PC-9 (cell line): ENCODE data around the gene MYOC. TPM values are rescaled to one million over a fixed set of nuclear protein-coding genes. Genes with fewer than 3 reads are reported as not detected.
"Not testable (repeated sequence)": the region's sequence is repeated elsewhere in the genome, so short reads cannot be mapped to it uniquely, and the experiment has no call there.

Experiments
- BruUV-seq: library from RNA; stranded (reverse); fragments of 400-500 nt; replicated peaks from 2 replicates; lab custom pipeline; 2021; lab: Mats Ljungman, UMichigan
- CTCF ChIA-PET: fragments of 300-600 bp; sonication (Branson Sonifier 250); formaldehyde crosslinking; loops from one replicate; lab custom pipeline; 2022; ENCODE audit warnings: antibody characterized with exemption; lab: Charles Lee
- POLR2A ChIA-PET: fragments of 300-600 bp; sonication (Branson Sonifier 250); formaldehyde crosslinking; loops from one replicate; lab custom pipeline; 2022; ENCODE audit warnings: antibody characterized with exemption; ENCODE audit not compliant: unreplicated experiment; lab: Charles Lee
- DNase-seq, 2 experiments: peaks; one replicate each; pipeline versions ENCODE4 v3.0.0 to v3.0.0-alpha.2; 2015 to 2022; ENCODE audit warnings: mixed read lengths in 1 of 2
- H2AFZ ChIP-seq: fragments of 200-600 bp; sonication (generic); 2 replicates; pipeline ENCODE4 v1.8.1; 2017; ENCODE audit warnings: antibody characterized with exemption
- H3F3A ChIP-seq: fragments of 200-600 bp; sonication (generic); 2 replicates; pipeline ENCODE4 v1.8.1; 2017; ENCODE audit warnings: antibody characterized with exemption, mild to moderate bottlenecking, low read depth; ENCODE audit not compliant: insufficient read depth
- H3K27ac ChIP-seq: fragments of 200-600 bp; sonication (generic); 2 replicates; pipeline ENCODE4 v1.6.1; 2016; ENCODE audit warnings: mixed run types
- H3K27me3 ChIP-seq: fragments of 200-600 bp; sonication (generic); 2 replicates; pipeline ENCODE4 v1.6.1; 2016; ENCODE audit warnings: low read depth, mixed run types; ENCODE audit not compliant: insufficient read depth
- H3K36me3 ChIP-seq: fragments of 200-600 bp; sonication (generic); 2 replicates; pipeline ENCODE4 v1.6.1; 2016; ENCODE audit warnings: low read depth, mixed run types
- H3K4me1 ChIP-seq: fragments of 200-600 bp; sonication (generic); replicated peaks from 2 replicates; pipeline ENCODE4 v1.6.1; 2016; ENCODE audit warnings: mixed run types; ENCODE audit not compliant: insufficient read depth
- H3K4me2 ChIP-seq: fragments of 200-600 bp; sonication (generic); 2 replicates; pipeline ENCODE4 v1.6.1; 2017; ENCODE audit warnings: mixed run types
- H3K4me3 ChIP-seq: fragments of 200-600 bp; sonication (generic); 2 replicates; pipeline ENCODE4 v1.6.1; 2016; ENCODE audit warnings: mixed run types
- H3K79me2 ChIP-seq: fragments of 200-600 bp; sonication (generic); 2 replicates; pipeline ENCODE4 v1.6.1; 2017; ENCODE audit warnings: low read depth, mixed run types
- H3K9me2 ChIP-seq: fragments of 200-600 bp; sonication (generic); 2 replicates; pipeline ENCODE4 v1.8.1; 2017; ENCODE audit warnings: mild to moderate bottlenecking; ENCODE audit not compliant: insufficient read depth
- H3K9me3 ChIP-seq: fragments of 200-600 bp; sonication (generic); 2 replicates; pipeline ENCODE4 v1.8.1; 2016; ENCODE audit warnings: low read depth; ENCODE audit not compliant: insufficient read depth
- H4K20me1 ChIP-seq: fragments of 200-600 bp; sonication (generic); 2 replicates; pipeline ENCODE4 v1.8.1; 2017; ENCODE audit not compliant: insufficient read depth
- CTCF ChIP-seq: fragments of 200-600 bp; sonication (generic); conservative IDR thresholded peaks from 2 replicates; pipeline ENCODE4 v1.6.1; 2017; ENCODE audit warnings: mixed run types, antibody characterized with exemption, mild to moderate bottlenecking, moderate library complexity
- EZH2 ChIP-seq: fragments of 200-600 bp; sonication (generic); IDR thresholded peaks from 2 replicates; pipeline ENCODE4 v1.8.0; 2017; ENCODE audit warnings: antibody characterized with exemption, low read depth
- intact Hi-C: fragments of 100-400 bp; cut with micrococcal nuclease; formaldehyde crosslinking; loops from one replicate; pipeline ENCODE4 v1.10.0; 2022; ENCODE audit not compliant: unreplicated experiment
- total RNA-seq: library from RNA; stranded (reverse); gene quantifications from 2 replicates; pipeline ENCODE4 v1.2.3, GENCODE V29; 2021

MYOC gene
- total RNA-seq, 1 experiment from 2014 or later = not detected

GRCh38 chr1:171622152-171622462, 30.4 kb downstream of the MYOC start, which contains the start of gene MYOCOS:
MYOCOS (plus strand) TSS chr1:171622243; CDS start chr1:171623884, 1,641 bp downstream.
- H3K4me2 ChIP-seq = no peak within 1 kb of the TSS
- POLR2A ChIA-PET = no interaction called here
- H3K9me2 ChIP-seq = no peaks in the 10 kb centered on the region
- intact Hi-C loops = no loop called here
- TF ChIP-seq CTCF = no peak
- TF ChIP-seq EZH2 = no peak
- no peak within 1 kb of the TSS for H2AFZ ChIP-seq
- no peak within 1 kb of the TSS for H3K4me3 ChIP-seq
- no peaks in the 10 kb centered on the region for H3K4me1 ChIP-seq
- no peaks in the 10 kb centered on the region for H3F3A ChIP-seq
- DNase-seq = no peak
- no peaks in the 10 kb centered on the region for H3K27me3 ChIP-seq
- H3K27ac ChIP-seq = no peak within 1 kb of the TSS
- CTCF ChIA-PET = no interaction called here
- no peaks in the 10 kb centered on the region for H4K20me1 ChIP-seq
- no TSS peak for BruUV-seq
- no peaks in the 10 kb centered on the region for H3K9me3 ChIP-seq
- H3K36me3 ChIP-seq = no peaks in the 10 kb centered on the region
- H3K79me2 ChIP-seq = no peaks in the 10 kb centered on the region

GRCh38 chr1:171616586-171616985, 35.9 kb downstream of the MYOC start:
- no peak for TF ChIP-seq EZH2
- TF ChIP-seq CTCF = no peak
- no peaks in the 10 kb centered on the region for H3K9me3 ChIP-seq
- no peaks in the 10 kb centered on the region for H3K9me2 ChIP-seq
- H3F3A ChIP-seq = no peaks in the 10 kb centered on the region
- H3K4me1 ChIP-seq = no peaks in the 10 kb centered on the region
- H3K79me2 ChIP-seq = no peaks in the 10 kb centered on the region
- no peak overlapping the region for H3K4me2 ChIP-seq
- ChIA-PET CTCF (no interaction called here), POLR2A (no interaction called here)
- no peaks in the 10 kb centered on the region for H3K36me3 ChIP-seq
- H3K27ac ChIP-seq = no peak overlapping the region
- intact Hi-C loops = no loop called here
- H3K27me3 ChIP-seq = no peaks in the 10 kb centered on the region
- BruUV-seq = no TSS peak
- H3K4me3 ChIP-seq = no peak overlapping the region
- H2AFZ ChIP-seq = no peak overlapping the region
- H4K20me1 ChIP-seq = no peaks in the 10 kb centered on the region
- DNase-seq = no peak

GRCh38 chr1:171615122-171615906, 37.2 kb downstream of the MYOC start:
- H3K4me2 ChIP-seq, CTCF ChIA-PET, H3K4me1 ChIP-seq, H4K20me1 ChIP-seq, BruUV-seq, H3K4me3 ChIP-seq, POLR2A ChIA-PET, DNase-seq, H2AFZ ChIP-seq, H3K79me2 ChIP-seq, H3K9me3 ChIP-seq, H3K36me3 ChIP-seq, H3K27me3 ChIP-seq, H3K9me2 ChIP-seq, H3F3A ChIP-seq, H3K27ac ChIP-seq, intact Hi-C loops: not testable (repeated sequence)

- Histone ChIP-seq H3K4me3 (no peak overlapping the region), H3K4me1 (no peaks in the 10 kb centered on the region), H3K9me3 (no peaks in the 10 kb centered on the region), H4K20me1 (no peaks in the 10 kb centered on the region), H3K36me3 (no peaks in the 10 kb centered on the region), H3K4me2 (no peak overlapping the region), H3K9me2 (no peaks in the 10 kb centered on the region), H3K79me2 (no peaks in the 10 kb centered on the region), H3K27ac (no peak overlapping the region), H2AFZ (no peak overlapping the region), H3F3A (no peaks in the 10 kb centered on the region), H3K27me3 (no peaks in the 10 kb centered on the region)
- CTCF ChIA-PET = no interaction called here
- intact Hi-C loops = no loop called here
- no peak for DNase-seq
- POLR2A ChIA-PET = no interaction called here
- TF ChIP-seq CTCF = no peak
- BruUV-seq = no TSS peak
These were observed 39.2 kb downstream of the MYOC start for GRCh38 chr1:171613282-171613681.
